Ovary (tissue), 9 donors: ENCODE results near the gene AP3B2. TPM values are rescaled to one million over a fixed set of nuclear protein-coding genes. Genes with fewer than 3 reads are reported as not detected.

Source experiments
- DNase-seq, 5 donors: peaks; one replicate each; pipeline ENCODE4 v3.0.0-alpha.2; 2019 to 2020
- H3K27ac ChIP-seq, 2 donors: fragments of 200-600 bp; one replicate each; pipeline versions ENCODE4 v1.5.1 to v1.8.0; 2019 to 2022
- H3K27me3 ChIP-seq: fragments of 200-600 bp; one replicate; pipeline ENCODE4 v1.8.0; 2022
- H3K36me3 ChIP-seq: fragments of 200-600 bp; sonication (generic); one replicate; pipeline ENCODE4 v1.5.1; 2019
- H3K4me1 ChIP-seq: one replicate; pipeline ENCODE4 v1.8.1; 2013; ENCODE audit warnings: mild to moderate bottlenecking, moderate library complexity; ENCODE audit not compliant: insufficient read depth
- H3K4me3 ChIP-seq: fragments of 200-600 bp; sonication (generic); one replicate; pipeline ENCODE4 v1.5.1; 2017
- H3K9me3 ChIP-seq, 2 donors: fragments of 200-600 bp in 1 of 2; sonication (generic) in 1 of 2; one replicate each; pipeline versions ENCODE4 v1.5.1 to v1.8.1; 2013 to 2019; ENCODE audit warnings: mild to moderate bottlenecking in 1 of 2, moderate library complexity in 1 of 2
- EP300 ChIP-seq: sonication (generic); formaldehyde crosslinking; IDR thresholded peaks from one replicate; pipeline ENCODE4 v1.6.1; 2017; ENCODE audit warnings: antibody characterized with exemption
- POLR2A ChIP-seq: fragments of 450-650 bp; IDR thresholded peaks from one replicate; pipeline ENCODE4 v1.6.1; 2017; ENCODE audit warnings: antibody characterized with exemption, mild to moderate bottlenecking, moderate library complexity
- WGBS, 3 donors: extraction: QIAGEN DNeasy Blood & Tissue Kit in 1 of 3; methylation state at CpG; one replicate each; pipeline versions ENCODE4 v1.1.5 to v1.1.7; 2013 to 2017; 5-methylcytosine and 5-hydroxymethylcytosine counted together
- intact Hi-C, 4 donors: fragments of 100-400 bp; cut with DNase I; formaldehyde crosslinking; loops; one replicate each; pipeline versions ENCODE4 v1.11.0 to v1.15.1; 2022 to 2023
- polyA plus RNA-seq, 2 donors: library from polyadenylated mRNA; stranded (reverse); fragments of 200-250 nt in 1 of 2; fragments of 350-450 nt in 1 of 2; fragmentation: Illumina TruSeq in 1 of 2; extraction: RNeasy Lipid Tissue Mini Kit (QIAGEN cat#74804) in 1 of 2; gene quantifications; one replicate each; pipeline ENCODE4 v1.2.3, GENCODE V29; 2013 to 2014
- total RNA-seq, 7 donors: library from RNA; depleted of rRNA in 2 of 7; stranded (reverse); fragments of >200 nt in 2 of 7; fragmentation: NEBNext Ultra II Directional in 3 of 7; extraction: Animal tissue kit (Norgen Biotek cat#: 25700) in 3 of 7; gene quantifications; one replicate each; pipeline versions ENCODE4 v1.1.0 to v1.2.4, GENCODE V29; 2016 to 2023
- TF ChIP-seq, protein P1 (sequence below), 3 donors: fragments of 450-650 bp in 2 of 3; fragments of 200-600 bp in 1 of 3; IDR thresholded peaks; one replicate each; pipeline versions ENCODE4 v1.5.1 to v1.8.0; 2016 to 2022; ENCODE audit warnings: antibody characterized with exemption in 3 of 3, mild to moderate bottlenecking in 1 of 3
- donor health status: DM: no; HTN: no; CAD: no; lungs with moderate emphysema.
- donor health status: DM: no; HTN: no; CAD: no.
- donor health status: Bipolar disorder and iron deficiency.
- donor health status: DM: yes; HTN: yes; CAD: no.
- donor health status: DM: no; HTN: no; CAD: no.
- donor health status: DM: yes; HTN: yes; CAD: no.

The AP3B2 gene
- total and polyA plus RNA-seq, 9 donors = 0.60 to 8.6 (median 1.7) TPM

DNA sequence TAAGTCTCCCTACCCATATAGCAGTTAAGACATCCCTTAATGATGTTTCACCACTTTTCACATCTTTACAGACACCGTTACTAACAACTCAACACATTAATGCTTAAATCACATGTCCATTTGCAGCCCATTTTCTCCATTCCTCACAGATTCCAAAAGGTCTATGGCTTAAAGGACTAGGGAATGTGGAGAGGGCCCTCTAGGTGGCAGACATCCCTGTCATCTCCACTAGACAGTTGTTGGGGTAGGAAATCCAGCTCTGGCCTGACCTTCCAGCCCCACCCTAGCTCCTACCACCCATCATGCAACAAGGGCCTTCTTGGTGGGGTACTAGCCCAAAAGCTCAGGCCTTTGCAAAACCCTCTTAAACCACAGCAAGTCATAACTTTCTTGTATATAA lies 87.7 kb downstream of the AP3B2 start:
- intact Hi-C loops = no loop called here
- Histone ChIP-seq H3K27ac (no peak overlapping the region), H3K36me3 (no peaks in the 10 kb centered on the region), H3K9me3 (no peaks in the 10 kb centered on the region), H3K4me3 (no peak overlapping the region), H3K27me3 (no peaks in the 10 kb centered on the region), H3K4me1 (no peaks in the 10 kb centered on the region)
- 50 to 78% (median 55%) methylated on average over 1 of the region's 1 CpG for WGBS, 3 donors
- TF ChIP-seq POLR2A (no peak), EP300 (no peak)
- TF ChIP-seq, protein P1, sequence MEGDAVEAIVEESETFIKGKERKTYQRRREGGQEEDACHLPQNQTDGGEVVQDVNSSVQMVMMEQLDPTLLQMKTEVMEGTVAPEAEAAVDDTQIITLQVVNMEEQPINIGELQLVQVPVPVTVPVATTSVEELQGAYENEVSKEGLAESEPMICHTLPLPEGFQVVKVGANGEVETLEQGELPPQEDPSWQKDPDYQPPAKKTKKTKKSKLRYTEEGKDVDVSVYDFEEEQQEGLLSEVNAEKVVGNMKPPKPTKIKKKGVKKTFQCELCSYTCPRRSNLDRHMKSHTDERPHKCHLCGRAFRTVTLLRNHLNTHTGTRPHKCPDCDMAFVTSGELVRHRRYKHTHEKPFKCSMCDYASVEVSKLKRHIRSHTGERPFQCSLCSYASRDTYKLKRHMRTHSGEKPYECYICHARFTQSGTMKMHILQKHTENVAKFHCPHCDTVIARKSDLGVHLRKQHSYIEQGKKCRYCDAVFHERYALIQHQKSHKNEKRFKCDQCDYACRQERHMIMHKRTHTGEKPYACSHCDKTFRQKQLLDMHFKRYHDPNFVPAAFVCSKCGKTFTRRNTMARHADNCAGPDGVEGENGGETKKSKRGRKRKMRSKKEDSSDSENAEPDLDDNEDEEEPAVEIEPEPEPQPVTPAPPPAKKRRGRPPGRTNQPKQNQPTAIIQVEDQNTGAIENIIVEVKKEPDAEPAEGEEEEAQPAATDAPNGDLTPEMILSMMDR (IDR thresholded peaks at IDR 0.05) = no peak
- no peak for DNase-seq

DNA sequence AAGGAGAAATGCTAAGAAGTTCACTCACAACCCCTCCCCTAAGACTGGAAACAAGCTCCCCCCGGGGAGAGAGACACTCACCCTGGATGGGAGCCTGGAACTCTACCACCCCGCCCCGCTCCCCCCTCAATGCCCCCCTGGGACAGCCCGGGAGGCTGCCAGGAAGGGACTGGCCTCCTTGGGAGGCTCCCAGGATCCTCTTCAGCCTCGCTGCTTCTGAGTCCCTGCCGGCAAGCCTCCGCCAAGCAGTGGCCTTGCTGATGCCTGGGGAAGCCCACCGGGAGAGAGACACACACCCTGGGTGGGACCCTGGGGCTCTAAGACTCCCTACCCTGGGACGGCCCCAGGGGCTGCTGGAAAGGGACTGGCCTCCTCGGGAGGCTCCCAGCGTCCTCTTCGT lies 95.9 kb downstream of the AP3B2 start:
- peak in 3 of 5 donors; percentile 15 to 40 (median 18) for DNase-seq
- no peaks in the 10 kb centered on the region for H3K4me1 ChIP-seq
- H3K4me3 ChIP-seq = no peak overlapping the region
- intact Hi-C loops = no loop called here
- H3K27ac ChIP-seq = no peak overlapping the region
- H3K36me3 ChIP-seq = no peaks in the 10 kb centered on the region
- H3K27me3 ChIP-seq = no peaks in the 10 kb centered on the region
- TF ChIP-seq EP300 = no peak
- no peak for TF ChIP-seq POLR2A
- TF ChIP-seq, protein P1 (IDR thresholded peaks at IDR 0.05) = no peak
- WGBS, 3 donors = 58 to 67% (median 63%) methylated on average over 12 of the region's 12 CpGs
- H3K9me3 ChIP-seq = no peaks in the 10 kb centered on the region

DNA sequence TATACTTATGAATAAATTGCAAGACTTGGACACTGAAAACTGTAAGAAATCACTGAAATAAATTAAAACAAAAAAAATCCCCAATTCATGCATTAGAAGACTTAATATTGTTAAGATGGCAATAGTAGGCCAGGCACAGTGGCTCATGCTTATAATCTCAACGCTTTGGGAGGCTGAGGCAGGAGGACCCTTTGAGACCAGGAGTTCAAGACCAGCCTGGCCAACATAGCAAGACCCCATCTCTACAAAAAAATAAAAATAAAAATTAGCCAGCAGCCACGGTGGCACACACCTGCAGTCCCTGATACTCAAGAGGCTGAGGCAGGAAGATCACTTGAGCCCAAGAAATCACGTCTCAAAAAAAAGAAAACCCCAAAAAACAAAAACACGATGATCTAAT lies 98.3 kb downstream of the AP3B2 start:
- TF ChIP-seq POLR2A = no peak
- TF ChIP-seq, protein P1 (IDR thresholded peaks at IDR 0.05) = no peak
- H3K27me3 ChIP-seq = no peaks in the 10 kb centered on the region
- H3K27ac ChIP-seq = no peak overlapping the region
- H3K4me3 ChIP-seq = no peak overlapping the region
- no peak for DNase-seq
- WGBS, 3 donors = 82 to 88% (median 87%) methylated on average over 4 of the region's 4 CpGs
- no peaks in the 10 kb centered on the region for H3K9me3 ChIP-seq
- no peaks in the 10 kb centered on the region for H3K36me3 ChIP-seq
- intact Hi-C loops = no loop called here
- H3K4me1 ChIP-seq = no peaks in the 10 kb centered on the region

Other genes with a start within 250 kb of the AP3B2 start
- gene RPS17, start 169.4 kb downstream of the AP3B2 start, total RNA-seq = 1,000 to 10,000 TPM; 2,388 to 6,661 (median 3,090) TPM
- gene RPS17, start 169.4 kb downstream of the AP3B2 start, polyA plus RNA-seq = 1,000 to 10,000 TPM; 2,986 to 7,542 TPM
- gene CPEB1, start 62.5 kb downstream of the AP3B2 start, total RNA-seq = 10 to 100 TPM in 5 of 7 donors, 1 to 10 TPM in 2; 7.3 to 28.9 (median 11.5) TPM
- gene CPEB1, start 62.5 kb downstream of the AP3B2 start, polyA plus RNA-seq = 1 to 10 TPM; 5.4 to 6.7 TPM
- under 1 TPM in 1 of 7 donors, not detected in 6; 0.05 TPM for gene FSD2, start 96.2 kb upstream of the AP3B2 start, total RNA-seq
- under 1 TPM in 1 of 2 donors, not detected in 1; 0.01 TPM for gene FSD2, start 96.2 kb upstream of the AP3B2 start, polyA plus RNA-seq
- gene WHAMM, start 99.8 kb upstream of the AP3B2 start, total RNA-seq = 10 to 100 TPM in 1 of 7 donors, 1 to 10 TPM in 6; 7.6 to 12.5 (median 8.5) TPM
- gene WHAMM, start 99.8 kb upstream of the AP3B2 start, polyA plus RNA-seq = 10 to 100 TPM in 1 of 2 donors, 1 to 10 TPM in 1; 6.5 to 10.2 TPM
- gene HOMER2, start 242.8 kb upstream of the AP3B2 start, total RNA-seq = 10 to 100 TPM in 5 of 7 donors, 1 to 10 TPM in 2; 3.0 to 60.8 (median 15.4) TPM
- gene HOMER2, start 242.8 kb upstream of the AP3B2 start, polyA plus RNA-seq = 1 to 10 TPM; 3.5 to 6.4 TPM